Measurements from ENCODE around the gene SLC6A6. TPM values are rescaled to one million over a fixed set of nuclear protein-coding genes. Genes with fewer than 3 reads are reported as not detected.
A peak's percentile ranks its signal among the peaks of the same experiment; 100 is the strongest.
"Not testable (repeated sequence)": the region's sequence is repeated elsewhere in the genome, so short reads cannot be mapped to it uniquely, and the experiment has no call there.

Gene SLC6A6
- polyA plus RNA-seq, 1 donor: 3.6 TPM

- no peak for DNase-seq
Measured at GRCh38 chr3:14401692-14402303, 608 bp upstream of the SLC6A6 start.

GRCh38 chr3:14403619-14404155 lies 1.3 kb downstream of the SLC6A6 start:
- DNase-seq: peak; percentile 50

DNA sequence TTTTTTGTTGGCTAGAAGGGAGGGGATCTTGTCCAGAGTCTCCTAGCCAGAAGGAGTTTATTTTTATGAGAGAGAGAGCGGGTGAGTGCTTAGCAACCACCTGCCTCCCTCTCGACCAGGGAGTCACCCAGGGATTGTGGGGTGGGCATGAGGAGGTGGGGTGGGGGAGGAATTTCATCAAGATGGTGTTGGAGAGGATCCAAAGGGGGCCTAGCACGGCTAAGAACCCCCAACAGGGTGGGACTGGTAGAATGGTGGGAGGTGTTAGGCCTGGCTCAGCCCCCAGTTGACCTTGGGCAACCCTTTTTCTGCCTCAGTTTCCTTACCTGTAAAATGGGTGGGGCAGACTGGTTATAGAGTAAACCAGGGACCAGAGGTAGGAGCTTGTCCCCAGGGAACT lies 1.8 kb downstream of the SLC6A6 start:
- DNase-seq: no peak

DNA sequence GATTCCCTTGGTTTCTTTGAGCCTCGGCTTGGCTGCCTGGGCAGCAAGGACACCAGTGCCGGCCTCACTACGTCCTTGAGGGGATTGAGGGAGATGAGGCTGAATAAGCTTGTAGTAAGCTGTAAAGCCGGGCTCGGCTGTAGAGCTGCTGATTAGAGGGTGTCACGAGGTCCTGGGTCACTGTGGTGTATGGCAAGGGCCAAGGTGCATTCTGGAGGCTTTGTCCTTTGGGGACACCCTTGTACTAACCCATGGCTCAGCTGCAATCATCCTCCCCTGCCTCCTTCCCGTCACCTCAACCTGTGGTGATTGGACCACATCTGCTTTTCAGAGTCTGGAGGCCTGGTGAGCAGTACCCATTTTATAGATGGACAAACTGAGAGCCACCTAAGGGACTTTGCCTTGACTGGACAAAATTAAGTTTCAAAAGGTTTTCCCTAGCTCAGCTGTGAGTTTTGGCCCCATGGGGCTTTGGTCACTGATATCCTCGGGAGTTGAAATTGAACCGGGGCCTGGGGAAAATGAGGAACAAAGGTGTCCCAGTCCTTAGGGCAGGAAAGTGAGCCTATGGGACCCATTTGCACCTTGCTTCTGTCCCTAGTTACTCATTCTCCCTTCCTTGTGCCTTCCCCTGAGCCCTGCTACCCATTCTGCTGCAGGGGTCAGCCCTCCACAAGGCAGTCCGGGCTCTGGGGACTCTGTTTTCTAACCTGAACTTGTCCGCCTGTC lies 2.4 kb downstream of the SLC6A6 start:
- DNase-seq: no peak

DNA sequence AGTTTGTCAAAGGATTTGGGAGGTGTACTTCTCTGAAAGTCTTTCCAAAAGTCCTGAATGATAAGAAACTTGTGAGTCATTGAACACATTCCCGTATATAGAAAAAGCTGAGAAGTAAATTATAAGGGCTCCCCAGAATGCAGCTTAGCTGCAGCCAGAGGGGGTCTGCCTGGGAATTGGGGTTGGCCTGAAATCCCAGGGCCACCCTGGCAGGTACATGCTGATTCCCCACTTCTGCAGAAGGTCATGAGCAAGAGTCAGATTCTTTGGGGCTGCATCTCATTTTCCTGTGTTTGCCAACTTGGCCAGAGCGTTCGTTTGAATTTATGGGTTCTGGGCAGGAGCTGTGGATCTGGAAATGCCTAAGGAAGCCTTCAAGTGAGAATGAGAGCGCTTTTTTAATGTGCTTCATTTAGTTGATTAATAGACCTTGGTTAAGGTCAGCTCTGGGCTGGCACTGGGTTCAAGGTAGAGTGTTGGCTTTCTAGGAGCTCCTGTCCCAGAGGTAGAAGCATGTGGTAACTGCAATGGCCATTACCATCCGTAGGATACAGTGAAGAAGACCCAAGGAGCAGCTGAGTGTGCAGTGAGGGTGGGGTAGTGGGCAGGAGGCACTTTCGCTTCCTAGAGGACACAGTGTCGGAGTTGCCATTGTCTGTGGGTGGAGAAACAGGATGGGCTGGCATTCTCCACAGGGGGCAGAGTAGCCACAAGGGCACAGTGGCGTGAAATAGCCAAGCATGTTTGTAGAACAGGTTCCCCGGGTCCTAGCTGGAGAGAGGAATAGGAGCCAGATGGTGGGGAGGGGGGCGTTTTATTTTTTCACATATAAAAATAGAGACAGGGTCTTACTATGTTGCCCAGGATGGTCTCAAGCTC lies 3.2 kb downstream of the SLC6A6 start:
- no peak for DNase-seq

DNA sequence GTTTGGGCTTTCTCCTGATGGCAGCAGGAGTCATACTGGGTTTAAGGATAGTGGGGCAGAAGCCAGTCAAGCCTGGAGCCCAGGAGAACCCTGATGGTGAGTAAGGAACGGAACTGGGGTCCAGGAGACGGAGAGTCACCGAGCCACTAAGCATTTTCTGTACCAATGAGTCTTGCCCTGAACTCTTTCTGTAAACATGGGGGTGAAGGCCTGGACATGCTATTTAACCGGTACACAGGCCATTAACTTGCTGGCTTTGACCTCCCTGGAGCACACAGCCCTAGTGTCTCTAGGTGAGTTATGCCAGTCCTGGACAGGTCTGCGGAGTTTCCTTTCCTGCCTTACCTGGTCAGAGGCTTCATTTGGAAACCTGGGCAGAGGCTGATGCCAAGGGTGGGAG lies 3.9 kb downstream of the SLC6A6 start:
- DNase-seq: no peak

GRCh38 chr3:14406766-14407165 lies 4.4 kb downstream of the SLC6A6 start:
- no peak for DNase-seq

DNA sequence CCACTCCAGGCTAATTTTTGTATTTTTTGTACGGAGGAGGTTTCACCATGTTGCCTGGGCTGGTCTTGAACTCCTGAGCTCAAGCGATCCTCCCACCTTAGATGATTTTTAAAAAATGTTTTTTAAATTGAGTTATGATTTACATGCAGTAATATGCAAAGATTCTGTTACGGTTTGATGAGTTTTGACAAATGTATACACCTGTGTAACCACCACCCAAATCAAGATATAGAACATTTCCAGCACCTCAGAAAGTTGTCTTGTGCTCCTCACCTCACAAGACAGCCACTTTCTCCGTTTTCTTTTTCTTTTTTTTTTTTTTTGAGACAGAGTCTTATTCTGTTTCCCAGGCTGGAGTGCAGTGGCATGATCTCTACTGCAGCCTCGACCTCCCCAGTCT lies 4.8 kb downstream of the SLC6A6 start:
- no peak for DNase-seq

DNA sequence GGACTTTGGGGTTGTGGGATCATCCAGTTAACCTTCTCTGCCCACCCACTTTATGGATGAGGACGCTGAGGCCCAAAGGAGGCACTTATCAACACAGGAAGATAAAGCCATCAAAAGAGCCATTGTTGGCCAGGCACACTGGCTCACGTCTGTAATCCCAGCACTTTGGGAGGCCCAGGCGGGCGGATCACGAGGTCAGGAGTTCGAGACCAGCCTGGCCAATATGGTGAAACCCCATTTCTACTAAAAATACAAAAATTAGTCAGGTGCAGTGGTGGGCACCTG lies 7.3 kb downstream of the SLC6A6 start:
- DNase-seq: not testable (repeated sequence)

DNA sequence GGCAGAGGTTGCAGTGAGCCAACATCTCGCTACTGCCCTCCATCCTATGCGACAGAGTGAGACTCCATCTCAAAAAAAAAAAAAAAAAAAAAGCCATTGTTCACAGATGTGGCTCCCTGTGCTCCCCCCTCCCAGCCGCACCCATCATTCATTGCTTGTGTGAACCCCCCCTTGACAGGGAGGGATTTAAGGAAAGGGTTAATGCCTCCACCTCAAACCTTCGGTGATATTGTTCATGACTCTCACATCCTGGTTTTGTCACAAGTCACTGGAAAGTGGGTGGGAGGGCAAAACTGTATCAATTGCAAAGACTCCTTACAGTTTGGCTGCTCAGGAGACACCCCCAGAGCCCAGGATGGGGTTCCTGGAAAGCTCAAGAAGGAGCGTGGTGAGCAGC lies 7.7 kb downstream of the SLC6A6 start:
- no peak for DNase-seq

DNA sequence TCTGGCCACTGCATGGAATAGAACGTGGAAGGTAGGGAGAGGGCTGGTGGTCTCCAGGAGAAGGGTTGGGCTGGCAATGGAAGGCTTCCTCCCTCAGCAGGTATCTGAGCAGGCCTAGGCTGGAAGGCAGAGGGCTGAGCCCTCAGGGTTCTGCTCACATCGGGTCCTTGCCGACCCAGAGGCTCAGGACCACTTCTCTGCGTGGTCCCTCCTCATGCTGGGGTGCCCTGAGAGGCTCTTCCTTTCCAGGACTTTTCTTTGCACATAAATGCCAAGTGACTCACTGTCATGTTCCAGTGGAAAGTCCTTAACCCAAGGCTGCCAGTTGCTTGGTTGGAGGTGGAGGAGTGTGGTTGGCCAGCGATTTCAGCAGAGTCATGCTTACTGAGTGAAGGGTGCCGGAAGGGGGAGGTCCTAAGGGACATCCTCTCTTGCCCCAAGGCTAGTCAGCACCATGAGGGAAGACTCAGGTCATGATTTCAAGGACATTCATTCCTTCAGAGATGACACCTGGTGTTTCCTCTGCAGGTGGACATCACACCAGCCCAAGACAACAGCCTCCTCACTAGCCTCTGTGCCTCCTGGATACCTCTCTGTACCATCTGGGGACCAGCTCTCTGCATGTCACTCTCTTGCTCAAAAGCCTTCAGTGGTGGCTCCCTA lies 8.2 kb downstream of the SLC6A6 start:
- DNase-seq: no peak

DNA sequence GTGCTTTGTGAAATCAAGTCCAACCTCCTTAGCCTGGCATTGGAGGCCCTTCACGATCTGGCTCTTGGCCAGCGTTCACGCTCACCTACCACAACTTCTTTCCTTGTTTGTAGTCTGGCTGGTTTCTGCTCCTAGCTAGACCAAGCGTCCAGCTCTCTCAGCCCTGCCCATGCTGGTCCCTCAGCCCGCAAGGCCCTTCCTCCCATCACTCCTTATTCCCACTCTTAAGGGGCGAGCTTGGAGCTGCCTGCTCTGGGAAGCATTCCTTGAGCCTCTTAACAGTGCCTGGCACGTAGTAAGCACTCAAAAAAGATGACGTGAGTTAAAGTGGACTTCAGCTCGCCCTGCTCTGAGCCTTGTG lies 8.7 kb downstream of the SLC6A6 start:
- no peak for DNase-seq

DNA sequence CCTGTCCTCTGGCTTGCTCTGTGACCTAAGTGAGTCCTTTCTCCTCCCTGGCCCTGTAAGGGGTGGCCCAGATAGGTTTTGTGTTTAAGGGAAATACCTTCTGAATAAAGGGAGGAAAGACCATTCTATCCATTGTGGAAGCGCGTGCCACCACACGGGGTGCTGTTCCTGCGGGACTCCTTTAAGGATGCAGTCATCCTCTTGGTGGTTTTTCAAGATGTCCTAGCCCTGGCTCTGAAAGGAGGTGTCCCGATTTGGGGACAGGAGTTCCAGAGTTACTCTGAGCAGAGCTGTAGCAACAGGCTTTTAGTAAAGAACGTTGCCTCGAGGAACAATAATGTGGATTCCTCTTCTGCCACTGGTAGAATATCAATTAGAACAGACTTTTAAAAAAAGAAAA lies 9.6 kb downstream of the SLC6A6 start:
- DNase-seq: no peak

GRCh38 chr3:14412831-14413380 lies 10.5 kb downstream of the SLC6A6 start:
- DNase-seq: no peak

DNA sequence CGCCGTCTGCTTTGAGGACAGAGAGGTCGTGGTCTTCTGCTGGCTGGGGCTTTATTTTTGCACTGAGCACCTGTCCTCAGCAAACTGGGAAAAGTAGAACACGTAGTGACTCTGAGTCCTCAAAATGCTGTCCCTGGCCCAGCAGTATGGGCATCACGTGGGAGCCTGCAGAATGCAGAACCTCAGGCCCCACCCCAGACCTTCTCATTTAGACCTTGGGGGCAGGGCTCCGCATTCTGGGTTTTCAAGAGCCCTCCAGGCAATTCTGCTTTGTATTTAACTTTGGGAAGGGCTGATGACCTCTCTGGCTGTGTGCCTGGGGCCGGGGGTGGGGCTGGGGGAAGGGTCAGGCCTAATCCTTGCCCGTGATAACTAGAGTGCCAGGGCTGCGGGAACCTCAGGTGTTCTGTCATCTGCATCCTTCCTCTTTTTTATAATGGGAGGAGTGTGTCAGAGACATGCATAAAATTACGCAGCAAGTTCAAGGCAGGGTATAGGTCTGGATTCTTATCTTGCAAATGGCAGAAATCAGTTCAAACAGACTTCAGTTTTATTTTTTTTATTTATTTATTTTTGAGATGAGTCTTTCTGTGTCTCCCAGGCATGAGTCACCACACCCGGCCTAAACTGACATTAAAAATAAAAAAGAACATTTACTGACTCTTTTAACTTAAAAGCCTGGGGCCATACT lies 11.1 kb downstream of the SLC6A6 start:
- DNase-seq: no peak

DNA sequence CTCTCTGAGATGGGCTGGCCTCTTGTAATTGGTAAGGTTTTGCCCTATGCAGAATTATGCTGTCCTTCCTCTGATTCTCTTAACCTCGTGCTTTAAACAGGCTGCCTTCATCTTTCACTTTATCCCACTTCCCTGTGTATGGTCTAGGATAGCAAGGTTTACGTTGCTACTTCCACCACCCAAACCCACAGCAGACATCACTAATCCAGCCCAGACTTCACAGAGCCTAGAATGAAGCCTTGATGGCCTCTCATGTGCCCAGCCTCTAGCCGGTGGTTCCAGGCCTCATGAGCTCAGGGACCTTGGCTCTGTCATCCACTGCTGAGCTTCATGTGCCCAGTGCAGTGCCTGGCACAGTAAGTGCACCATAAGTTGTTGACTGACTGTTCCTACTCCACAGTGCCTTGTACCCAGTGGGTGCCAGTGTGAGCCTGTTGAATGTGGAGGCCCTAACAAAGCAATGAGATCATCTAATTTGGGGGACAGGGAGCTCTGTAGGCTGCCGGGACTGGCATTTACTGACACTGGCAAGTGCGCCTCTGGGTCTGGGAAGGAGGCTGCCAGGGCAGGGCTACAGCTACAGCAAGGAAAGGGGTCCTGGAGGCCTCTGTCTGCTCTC lies 12.5 kb downstream of the SLC6A6 start:
- no peak for DNase-seq

GRCh38 chr3:14415501-14415900 lies 13.1 kb downstream of the SLC6A6 start:
- no peak for DNase-seq

DNA sequence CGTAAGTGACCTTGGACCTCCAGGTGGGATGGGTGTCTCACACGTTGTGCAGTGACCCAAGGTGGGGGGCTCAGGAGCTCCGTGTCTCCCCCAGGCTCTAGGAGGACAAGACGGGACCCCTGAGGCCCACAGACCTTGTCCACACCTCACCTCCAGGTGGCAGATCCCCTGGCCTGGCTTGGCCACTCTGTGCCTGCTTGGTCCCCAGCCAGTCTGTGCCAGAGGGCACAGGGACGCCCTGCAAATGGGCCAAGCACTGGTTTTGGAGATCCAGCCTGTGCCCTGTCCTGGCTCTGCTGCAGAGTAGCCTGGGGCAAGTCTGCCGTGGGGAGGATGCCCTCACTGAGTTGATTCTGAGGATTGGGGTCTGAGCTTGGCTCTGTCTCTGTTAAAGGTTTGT lies 14.0 kb downstream of the SLC6A6 start:
- DNase-seq: no peak

DNA sequence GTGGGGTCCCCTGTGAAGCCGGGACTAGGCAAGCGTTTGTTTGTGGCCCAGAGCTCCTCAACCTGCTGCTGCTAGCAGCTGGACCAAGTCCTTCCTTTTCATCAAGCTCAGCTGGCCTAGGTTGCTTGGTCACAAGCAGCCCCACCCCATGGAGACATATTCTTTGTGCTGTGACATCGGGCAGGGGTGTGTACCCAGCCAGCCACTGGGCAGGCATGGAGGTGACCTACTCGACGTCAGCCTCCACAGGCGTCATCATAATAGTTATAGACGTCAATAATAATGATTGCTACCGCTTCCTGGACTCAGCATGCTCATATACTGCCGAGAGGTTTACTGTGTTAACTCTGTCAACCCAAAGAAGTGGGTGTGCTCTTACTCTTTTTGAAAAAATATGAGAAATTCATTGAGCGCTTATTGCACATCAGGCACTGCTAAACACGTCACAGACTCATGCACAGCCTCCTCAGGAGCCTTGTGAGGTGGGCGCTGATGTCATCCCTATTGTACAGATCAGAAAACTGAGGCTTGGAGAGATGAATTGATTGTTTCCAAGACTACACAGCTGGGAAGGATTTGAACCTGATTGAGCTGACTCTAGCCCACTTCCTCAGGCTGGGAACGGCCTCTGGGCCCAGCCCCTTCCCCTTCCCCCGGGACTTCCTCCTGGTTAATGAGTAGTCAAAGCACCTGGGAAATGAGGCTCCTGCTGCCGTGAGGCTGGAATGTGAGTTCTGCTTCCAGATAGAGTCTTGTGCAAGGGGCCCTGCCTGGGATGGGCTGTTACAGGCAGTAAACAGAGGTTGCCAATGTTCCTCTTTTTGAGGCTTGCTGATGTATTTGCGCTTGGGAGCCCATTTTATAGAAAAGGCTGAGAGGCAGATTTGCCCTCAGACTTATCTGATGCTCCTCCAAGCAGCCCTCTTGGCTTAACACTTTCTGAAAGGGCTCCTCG lies 16.2 kb downstream of the SLC6A6 start:
- DNase-seq: no peak

Measured in hindlimb muscle (tissue), 1 donor.